Iris pigment epithelial cell (primary cell): ENCODE measurements around the gene SPATA46.

ENCODE experiments used
- DNase-seq: peaks from one replicate; pipeline ENCODE4 v3.0.0-alpha.2; 2011; ENCODE audit warnings: low read depth

Gene SPATA46

GRCh38 chr1:162391790-162392563 is 15.3 kb upstream of the SPATA46 start:
- DNase-seq, result peak; percentile 62

DNA sequence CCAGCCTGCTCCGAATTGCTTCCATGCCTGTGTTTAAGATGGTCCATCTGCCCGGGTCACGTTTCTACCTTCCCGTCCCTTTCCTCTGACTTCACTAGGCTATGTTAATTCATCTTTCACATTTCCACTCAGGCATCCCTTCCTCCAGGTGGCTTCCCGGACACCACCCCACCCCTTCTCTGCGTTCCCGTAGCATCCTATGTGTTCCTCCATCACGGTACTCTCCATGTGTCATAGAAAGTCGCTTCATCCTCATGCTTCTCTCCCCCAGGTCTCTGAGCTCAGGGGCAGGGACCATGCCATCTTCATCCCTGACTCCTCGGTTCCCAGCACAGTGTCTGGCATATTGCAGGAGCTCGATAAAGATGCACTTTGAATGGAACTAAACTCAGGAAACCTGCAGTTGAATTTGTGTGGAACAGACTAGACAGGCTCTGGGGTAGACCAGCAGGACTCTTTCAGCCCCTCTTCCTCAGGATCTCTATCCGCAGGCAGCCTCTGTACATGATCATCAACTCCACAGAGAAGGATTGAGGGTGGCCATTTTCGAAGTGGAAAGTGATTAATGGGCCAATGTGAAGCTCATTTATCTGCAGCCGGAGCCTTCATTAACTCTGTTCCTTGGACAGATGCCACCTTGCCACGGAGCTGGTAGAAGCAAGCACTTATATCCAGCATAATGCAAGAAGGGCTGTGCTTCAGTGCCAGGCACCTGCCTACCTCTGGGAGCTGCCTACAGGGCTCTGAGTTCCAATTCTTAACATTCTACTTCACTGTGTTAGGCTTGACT is 13.9 kb upstream of the SPATA46 start:
- no peak for DNase-seq

DNA sequence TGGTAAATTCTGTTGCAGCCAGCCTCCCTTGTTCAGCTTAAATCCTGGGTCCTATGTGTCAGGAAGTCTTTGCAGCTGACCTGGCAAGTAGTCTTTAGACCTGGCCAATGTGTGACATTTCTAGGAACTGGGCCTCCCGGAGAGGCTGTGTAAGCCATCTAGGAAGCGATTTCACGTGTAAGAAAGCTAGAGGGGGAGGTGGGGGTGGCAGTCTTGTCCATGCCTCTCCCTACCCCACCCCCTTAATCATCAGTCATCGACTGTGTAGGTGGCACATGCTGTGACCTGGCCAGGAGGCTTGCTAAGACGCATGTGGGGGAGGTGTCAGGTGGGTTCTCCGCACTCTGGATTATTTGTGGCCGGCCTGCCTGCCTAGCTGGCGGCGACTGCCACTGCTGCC is 13.3 kb upstream of the SPATA46 start:
- DNase-seq, result no peak

- peak; percentile 56 for DNase-seq
Measured at GRCh38 chr1:162389021-162389818, 12.6 kb upstream of the SPATA46 start.

- DNase-seq, result peak; percentile 61
Measured at GRCh38 chr1:162388615-162389014, 12.0 kb upstream of the SPATA46 start.

- DNase-seq, result no peak
Measured at GRCh38 chr1:162388083-162388594, 11.5 kb upstream of the SPATA46 start.

DNA sequence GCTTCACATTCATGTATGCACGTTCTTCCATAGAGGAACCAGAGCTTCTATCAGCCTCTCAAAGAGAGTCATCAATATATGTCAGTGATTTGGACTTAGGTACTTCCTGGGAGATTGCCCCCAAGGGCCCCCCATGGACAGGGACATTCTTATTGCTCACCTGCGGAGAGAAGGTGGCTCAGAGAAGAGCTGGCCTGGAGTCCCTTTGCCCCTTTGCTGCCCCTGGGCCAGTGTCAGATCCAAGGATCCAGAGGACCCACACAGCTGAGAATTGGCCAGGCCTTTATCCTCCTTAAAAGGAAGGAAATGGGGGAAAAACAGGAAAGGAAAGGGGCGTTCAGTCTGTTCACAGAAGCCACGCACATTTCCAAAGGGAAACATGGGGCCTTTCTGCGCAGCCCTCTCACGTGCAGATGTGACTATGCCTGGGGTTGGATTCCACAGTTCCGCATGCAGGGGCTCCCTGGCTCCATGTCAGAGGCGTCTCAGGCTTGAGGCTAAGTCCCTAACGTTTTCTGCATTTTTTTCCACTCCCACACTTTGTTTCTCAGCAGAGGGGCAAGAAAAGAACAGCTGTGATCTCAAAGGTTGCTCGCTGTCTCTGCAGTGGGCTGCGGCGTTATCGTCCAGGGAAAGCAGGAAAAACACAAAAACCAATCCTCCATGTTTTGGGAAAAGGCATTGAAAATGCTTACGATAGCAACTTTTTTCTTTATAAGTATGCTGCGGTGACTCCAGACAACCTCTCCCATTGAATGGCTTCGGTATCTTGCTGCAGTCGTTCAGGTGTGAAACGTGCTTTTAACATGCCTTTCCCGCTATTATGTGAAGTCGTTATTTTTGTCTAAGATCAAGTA is 10.8 kb upstream of the SPATA46 start:
- no peak for DNase-seq

DNA sequence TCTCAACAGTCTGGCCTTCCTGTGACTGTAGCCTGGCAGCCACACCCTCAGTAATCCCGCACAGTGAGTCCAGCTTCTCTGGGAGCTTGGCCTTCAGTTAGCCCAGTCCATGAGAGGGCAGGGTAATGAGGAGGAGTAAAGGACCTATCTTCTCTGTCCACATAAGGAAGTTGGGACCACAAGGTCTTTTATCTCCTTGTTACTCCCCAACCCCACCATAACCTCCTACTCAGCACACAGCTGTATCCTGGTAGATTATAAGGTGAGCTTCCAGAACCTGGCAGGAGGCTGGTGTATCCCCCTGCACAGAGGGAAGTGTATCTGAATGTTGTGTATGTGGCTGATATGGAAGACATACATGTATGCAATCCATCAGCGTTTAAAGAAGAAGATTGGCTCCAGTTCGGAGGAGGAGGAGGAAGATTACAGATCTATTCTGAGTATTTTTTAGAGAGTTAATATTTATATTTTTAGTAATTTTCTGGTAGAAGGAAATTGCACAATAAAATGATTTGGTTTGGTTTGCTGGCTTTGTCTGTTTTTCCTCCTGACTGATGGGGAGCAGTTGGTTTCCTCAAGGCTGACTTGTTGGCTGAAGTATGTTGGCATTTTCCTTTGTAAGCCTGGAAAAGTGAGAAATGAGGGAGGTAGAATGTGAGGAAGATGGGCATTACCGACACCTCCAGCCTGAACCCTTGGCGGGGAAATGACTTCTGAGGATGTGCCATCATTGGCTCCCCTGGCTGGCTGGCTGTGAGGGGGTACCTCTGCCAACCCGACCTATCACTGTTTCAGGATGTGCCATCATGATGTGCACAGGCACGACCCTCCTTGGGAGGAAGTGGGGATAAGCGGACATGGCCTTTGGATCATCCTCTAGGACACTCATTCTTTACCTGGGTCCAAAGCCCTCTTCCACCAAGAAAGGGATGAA is 9.9 kb upstream of the SPATA46 start:
- DNase-seq, result no peak

- DNase-seq, result no peak
Measured at GRCh38 chr1:162385702-162386101, 9.0 kb upstream of the SPATA46 start.

GRCh38 chr1:162385280-162385623 is 8.6 kb upstream of the SPATA46 start:
- DNase-seq, result no peak

DNA sequence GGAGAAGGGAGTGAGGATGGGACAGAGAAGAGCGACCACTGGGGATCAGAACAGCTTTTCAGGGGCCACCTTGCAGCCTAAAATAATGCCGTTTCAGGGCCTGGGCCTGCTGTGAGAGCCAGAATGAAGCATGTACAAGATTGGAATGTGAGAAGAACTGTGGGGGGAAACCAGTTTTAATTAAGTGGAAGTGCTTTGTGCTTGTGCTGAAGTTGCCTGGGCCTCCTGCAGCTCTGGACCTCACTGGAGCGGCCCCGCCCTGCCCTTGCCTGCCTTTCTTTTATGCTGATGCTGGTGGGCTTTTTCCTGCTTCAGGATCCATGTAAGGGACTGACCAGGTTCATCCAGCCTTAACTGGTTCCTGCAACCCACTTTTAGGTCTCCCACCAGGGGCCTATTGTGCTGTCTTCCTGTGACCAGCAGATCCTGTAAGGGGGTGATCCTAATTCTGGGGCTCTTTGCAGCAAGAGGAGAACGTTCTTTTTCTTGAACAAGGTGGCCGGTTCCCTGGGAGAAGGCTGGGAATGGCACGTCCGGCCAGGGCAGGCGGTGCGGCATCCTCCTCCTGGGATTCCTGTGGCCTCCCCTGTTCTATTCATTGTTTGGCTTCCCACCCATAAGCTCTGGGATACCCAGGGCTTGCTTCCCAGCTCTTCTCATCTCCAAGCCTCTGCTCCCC is 8.1 kb upstream of the SPATA46 start:
- no peak for DNase-seq

DNA sequence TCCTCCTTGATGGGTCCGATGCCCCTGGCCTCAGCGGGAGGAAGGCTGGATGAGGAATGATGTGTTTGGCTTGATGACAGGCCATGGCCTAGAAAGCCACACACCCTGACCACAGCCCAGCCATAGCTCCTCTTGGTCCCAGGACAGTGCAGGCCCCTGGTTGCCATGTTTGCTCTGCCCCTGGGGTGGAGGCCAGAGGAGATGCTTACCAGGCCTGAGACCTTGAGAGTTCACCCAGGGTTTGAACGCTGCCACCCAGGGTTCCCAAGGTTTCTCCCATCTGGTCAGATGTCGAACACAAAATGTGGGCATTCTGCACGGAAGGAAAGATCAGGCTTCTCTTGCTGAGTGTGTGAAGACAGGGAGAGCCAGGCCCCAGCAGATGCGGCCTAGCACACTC is 7.5 kb upstream of the SPATA46 start:
- no peak for DNase-seq

- DNase-seq, result no peak
Measured at GRCh38 chr1:162383516-162383915, 6.9 kb upstream of the SPATA46 start.

- no peak for DNase-seq
Measured at GRCh38 chr1:162383091-162383490, 6.4 kb upstream of the SPATA46 start.

GRCh38 chr1:162381941-162382750 is 5.5 kb upstream of the SPATA46 start:
- no peak for DNase-seq

DNA sequence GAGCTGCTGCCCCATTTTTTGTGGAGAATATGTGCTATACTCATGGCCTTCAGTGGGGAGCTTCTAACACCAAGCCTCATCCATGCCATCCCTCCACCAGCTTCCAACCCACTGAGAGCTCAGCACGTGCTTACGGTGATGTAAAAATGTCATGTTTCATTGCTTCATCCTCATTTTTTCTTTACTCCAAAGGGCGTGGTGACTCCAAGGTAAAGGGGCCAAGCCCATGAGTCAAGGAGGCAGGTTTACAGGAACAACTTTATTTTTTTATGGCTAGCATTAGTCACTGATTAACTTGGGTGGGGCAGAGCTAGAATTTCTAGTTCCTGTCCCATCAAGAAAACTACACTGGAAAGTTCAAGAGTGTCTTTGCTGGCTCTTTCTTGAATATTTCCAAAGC is 4.7 kb upstream of the SPATA46 start, which contains the start of gene C1orf226:
TSS of gene C1orf226 (plus strand) at position 346 of the 400 bp plus-strand sequence. CDS start 174 bp downstream, outside the sequence.
- no peak for DNase-seq

GRCh38 chr1:162380061-162380846 is 3.6 kb upstream of the SPATA46 start:
- DNase-seq, result peak; percentile 49

DNA sequence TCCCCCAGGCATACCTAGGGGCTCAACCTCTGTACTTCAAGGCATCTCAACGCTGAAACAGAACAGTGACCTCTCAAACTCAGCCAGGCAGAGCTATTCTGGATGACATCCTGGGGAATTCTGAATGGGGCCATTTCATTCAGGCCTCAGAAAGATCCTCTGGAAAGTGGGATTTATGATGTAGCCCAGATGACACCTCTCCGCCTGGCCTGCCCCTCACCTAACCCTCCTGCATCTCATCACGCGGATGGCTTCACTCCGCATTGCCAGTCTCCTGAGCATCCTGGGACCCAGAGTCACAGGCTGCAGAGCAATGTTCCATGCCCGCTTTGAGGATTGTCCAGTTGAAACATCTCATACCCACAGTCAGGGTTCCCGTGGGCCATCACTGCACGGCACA is 1.2 kb downstream of the SPATA46 start:
- DNase-seq, result no peak
